Stimulated activated CD8-positive, alpha-beta memory T cell treated with anti-CD3 and anti-CD28 coated beads, Interleukin-15, amount 100 ng/mL, for 24 hours (primary cell): ENCODE results near the gene CLDN9.
"Not testable (repeated sequence)": the region's sequence is repeated elsewhere in the genome, so short reads cannot be mapped to it uniquely, and the experiment has no call there.

Source experiments
- DNase-seq: peaks from one replicate; pipeline ENCODE4 v3.0.0-alpha.2; 2020; ENCODE audit warnings: low read depth

CLDN9 gene

DNA sequence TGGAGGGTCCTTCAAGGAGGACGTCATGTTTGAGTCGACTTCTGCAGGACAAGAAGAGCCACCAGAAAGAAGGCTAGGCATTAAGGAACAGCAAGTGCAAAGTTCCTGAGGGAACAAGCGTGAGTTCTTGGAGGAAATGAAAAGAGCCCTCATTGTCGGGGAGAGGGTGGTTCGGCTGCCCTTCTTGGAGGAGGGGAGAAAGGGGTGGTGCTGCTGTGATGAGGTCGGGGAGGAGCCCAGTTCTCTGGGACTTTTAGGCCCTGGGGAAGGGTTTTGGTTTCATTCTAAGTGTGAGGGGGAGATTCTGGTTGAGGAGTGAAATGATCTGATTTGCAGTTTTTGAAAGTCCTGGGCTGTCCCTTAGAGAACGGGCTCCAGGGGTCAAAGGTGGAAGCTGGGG lies 19.9 kb downstream of the CLDN9 start:
- no peak for DNase-seq

DNA sequence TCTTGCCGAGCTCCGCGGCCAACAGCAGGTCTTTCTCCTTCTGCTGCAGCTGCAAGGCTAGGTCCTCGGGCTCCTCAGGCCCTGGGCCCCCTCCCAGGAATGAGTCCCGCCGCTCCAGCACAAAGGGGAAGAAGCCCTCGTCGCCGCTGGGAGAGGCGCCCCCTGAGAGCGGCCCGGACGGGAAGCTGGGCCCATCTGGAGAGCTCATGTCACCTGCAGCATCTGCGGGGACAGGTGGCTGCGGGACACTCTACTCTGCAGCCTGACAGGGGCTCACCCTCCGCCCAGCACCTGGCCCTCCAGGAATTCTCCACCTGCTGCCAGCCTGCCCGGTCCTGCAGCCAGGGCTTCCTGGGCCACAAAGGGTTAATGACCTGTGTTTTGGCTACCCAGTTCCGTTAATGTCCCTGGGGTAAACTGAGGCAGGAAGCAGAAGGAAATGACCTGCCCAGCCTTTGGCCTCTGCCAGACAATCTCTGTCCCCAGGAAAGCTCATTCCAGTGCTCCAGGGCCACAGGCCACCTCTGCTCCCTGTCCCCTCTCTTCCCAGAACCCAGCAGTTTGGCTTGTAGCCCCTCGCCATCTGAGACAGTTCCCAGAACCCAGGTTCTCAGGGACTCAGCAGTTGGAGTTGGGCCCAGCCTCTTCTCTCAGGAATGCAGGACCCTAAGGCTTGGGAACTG lies 22.7 kb downstream of the CLDN9 start:
- DNase-seq, result no peak

DNA sequence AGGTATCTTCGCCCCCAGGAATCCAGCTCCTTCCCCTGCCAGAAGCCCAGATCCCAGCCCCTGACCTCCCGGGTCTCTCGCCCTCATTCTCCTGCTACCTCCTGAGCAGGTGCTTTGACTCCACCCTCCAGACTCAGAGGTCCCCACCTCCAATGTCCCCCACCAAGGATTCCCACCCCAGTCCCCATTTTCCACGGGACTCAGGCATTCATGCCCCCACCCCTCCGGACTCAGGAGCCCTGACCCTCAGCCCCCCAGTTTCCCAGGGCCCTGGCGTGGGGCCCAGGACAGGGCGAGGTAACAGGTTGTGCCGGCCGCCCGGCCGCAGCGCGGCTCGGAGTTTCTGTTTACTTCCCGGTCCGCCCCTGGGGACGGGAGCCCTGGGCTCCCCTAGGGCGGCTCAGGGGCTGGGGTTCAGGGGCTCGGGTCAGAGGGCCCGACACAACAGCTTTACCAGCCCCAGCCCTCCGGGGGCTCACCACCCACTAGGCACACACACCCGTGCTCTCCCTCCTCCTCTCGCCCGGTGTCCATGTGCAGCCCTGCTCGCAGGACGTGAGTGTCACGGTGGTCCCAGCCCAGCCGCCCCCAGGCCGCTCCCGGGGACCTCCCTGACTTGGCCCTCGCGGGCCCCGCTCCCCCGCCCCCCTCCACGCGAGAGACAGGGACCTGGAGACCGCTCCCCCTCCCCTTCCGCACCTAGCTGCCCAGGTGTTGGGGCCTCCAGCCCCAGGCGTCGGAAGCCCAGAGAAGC lies 23.4 kb downstream of the CLDN9 start:
- DNase-seq, result no peak

DNA sequence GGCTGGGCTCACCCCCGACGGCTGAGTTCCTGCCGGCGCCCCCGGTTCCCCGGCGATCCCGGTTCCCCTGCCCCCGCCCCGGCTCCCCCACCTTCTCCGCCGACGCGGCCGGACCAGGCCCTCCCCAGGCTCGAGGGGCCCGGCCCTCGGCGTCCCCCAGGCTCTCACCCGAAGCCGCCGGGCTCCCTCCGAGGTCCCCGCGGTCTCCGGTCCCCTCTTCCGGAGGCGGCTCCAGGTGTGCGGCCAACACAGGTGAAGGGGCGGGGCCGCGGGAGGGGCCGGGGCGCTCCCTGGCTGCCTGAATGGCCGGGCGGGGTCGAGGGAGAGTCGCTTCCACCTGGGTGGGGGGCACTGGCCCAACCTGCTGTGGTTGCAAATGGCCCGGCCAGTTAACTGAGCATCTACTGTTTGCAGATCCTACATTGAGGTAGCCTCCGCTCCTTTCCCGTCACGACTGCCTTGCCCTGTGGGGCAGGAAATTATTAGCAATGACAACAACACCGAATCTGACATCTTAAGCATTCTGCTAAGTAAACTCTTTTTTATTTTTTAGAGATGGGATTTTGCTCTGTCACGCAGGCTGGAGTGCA lies 24.1 kb downstream of the CLDN9 start, which contains the start of gene BICDL2:
Gene BICDL2, minus strand, starts transcription at position 219 of the 590 bp plus-strand sequence. CDS start 1,448 bp downstream, outside the sequence.
- no peak for DNase-seq

DNA sequence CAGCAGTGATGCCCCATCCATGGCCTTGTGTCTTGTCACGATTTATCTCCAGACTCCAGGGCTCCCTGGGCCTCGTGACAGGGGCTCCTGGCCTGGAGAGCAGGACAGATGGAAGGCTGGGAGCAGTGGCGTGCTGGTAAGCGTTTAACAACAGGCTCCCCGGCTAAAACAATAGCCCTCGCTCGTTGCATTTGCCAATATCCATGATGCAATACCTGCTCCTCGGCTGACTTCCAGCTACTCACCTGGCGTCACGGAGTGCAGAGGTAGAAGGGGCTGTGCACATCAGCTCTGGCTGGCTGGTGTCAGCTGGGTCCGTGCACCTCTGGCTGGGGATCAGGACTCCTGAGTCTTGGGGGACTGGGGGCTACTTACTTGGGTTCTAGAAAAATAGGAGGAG lies 25.5 kb downstream of the CLDN9 start:
- DNase-seq, result no peak

DNA sequence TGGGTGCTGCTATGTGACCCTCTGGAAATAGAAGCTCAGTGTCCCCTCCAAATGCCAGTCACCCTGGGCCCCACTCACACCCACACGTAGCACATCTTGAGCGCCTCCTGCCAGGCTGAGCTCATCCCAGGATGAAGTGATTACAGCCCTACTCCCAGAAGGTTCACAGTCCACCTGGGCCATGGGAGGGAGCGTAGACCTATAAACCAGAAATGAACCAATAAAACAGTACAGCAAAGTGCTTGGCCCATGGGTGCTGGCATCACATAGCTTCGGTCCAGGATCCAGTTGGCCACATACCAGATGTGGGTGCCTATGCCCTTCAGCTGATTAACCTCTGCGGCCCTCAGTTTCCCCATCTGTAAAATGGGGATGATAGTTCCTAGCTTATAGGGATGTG lies 26.2 kb downstream of the CLDN9 start:
- DNase-seq, result no peak

DNA sequence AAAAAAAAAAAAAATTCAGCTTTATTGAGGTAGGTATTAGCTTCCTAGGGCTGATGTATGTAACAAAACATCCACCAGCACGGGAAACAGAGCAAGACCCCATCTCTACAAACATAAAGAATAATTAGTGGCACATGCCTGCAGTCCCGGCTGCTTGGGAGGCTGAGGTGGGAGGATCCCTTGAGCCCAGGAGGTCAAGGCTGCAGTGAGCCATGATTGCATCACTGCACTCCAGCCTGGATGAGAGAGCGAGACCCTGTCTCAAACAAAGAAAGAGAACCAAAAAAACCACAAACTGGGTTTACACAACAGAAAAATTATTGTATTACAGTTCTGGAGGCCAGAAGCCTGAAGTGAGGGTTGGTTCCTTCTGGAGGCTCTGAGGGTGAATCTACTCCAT lies 29.7 kb downstream of the CLDN9 start:
- DNase-seq, result no peak

DNA sequence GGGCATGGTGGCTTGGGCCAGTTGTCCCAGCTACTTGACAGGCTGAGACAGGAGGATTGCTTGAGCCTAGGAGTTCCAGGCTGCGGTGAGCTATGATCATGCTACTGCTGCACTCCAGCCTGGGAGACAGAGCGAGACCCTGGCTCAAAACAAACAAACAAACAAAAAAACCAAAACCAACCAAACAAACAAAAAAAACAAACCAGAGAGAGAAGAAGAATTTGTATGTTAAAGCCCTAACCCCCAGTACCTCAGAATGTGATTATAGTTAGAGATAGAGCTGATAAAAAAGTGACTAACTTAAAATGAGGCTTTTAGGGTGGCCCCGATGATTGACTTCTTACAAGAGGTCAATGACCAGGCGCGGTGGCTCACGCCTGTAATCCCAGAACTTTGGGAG lies 32.0 kb downstream of the CLDN9 start:
- DNase-seq, result no peak

DNA sequence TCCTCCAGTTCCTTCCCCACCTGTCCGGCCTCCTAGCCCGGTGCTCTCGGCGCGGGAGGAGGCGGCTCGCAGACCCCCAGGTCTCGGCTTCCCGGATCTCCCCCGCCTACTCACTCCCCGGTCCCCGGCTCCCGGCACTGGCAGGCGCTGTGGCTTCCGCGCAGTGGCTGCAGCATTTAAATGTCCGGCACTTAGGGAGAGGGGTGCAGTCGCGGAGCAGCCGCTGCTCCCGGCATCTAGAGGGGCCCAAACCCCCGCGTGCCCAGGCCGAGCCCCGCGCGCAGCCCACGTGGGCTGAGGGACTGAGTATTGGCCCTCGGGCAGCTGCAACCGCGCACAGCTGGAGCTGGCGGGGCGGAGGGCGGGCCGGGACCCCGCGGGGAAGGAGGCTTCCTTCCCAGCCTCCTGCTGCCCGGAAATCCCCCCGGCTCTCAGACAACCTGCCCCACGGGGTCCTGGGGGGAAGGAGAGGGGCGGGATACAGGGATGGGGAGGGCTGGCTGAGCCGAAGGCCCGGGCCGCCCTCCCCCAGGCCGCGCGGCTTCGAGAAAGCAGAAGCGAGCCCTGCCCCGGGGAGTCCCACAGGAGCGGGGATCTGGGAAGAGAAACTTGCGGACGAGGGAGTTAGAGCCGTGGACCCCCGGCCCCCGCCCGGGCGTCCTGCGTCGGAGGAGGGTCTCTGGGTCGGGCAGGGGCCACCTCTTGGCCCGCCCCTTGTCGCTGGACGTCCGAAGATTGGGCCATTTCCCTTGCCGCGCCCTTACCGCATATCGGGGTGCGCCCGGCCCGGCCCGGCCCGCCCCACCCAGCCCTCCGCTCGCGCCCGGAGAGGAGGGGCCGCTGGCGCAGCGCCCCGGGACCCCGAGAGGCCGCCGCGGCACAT lies 33.3 kb downstream of the CLDN9 start, which contains the start of gene MMP25:
Gene MMP25, plus strand, starts transcription at position 804 of the 883 bp plus-strand sequence. CDS start 357 bp downstream, outside the sequence.
- DNase-seq, result no peak

DNA sequence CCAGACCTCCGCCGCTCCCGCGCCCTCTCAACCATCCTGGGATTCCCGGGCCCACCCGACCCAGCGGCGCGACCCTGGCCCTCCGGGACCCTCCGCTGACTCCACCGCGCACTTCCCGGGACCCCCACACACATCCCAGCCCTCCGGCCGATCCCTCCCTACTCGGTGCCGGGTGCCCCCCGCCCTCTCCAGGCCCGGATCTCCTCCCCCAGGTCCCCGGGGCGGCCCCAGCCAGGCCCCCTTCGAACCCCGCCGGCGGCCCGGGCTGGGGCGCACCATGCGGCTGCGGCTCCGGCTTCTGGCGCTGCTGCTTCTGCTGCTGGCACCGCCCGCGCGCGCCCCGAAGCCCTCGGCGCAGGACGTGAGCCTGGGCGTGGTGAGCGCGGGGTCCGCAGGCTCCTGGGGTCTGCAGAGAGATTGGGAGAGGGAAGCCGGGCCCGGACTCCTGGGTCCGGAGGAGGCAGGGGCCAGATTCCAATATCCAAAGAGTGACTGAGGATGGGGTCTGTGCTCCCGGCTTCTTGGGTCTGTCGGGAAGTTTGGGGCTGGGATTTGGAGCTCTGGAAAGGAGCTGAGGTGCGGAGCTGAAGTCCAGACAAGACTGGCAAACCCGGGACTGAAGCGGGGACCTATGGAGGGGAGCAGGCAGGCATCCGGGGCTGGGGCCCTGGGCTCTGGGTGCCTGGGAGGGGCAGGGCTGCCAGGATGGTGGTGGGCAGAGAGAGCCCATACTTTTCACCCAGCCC lies 34.1 kb downstream of the CLDN9 start:
- DNase-seq, result no peak

DNA sequence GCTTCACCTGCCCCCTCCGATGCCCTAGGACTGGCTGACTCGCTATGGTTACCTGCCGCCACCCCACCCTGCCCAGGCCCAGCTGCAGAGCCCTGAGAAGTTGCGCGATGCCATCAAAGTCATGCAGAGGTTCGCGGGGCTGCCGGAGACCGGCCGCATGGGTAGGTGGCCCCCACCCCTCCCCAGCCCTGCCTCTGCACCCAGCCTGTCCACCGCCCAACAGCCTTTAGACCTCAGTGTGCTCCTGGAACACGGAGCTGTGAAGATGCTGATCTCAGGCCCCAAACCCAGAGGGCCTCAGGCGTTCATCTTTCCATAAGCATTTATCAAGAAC lies 34.6 kb downstream of the CLDN9 start:
- no peak for DNase-seq

DNA sequence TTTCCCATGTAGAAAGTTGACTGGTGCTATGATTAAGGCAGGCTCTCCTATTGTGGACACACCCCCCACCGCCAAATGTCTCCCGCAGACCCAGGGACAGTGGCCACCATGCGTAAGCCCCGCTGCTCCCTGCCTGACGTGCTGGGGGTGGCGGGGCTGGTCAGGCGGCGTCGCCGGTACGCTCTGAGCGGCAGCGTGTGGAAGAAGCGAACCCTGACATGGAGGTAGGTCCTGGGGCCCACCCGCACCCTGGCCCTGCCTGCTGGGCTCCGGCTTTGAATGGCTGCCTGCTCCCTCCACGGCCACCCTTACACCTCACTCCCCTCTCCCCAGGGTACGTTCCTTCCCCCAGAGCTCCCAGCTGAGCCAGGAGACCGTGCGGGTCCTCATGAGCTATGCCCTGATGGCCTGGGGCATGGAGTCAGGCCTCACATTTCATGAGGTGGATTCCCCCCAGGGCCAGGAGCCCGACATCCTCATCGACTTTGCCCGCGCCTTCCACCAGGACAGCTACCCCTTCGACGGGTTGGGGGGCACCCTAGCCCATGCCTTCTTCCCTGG lies 37.3 kb downstream of the CLDN9 start:
- DNase-seq, result no peak

DNA sequence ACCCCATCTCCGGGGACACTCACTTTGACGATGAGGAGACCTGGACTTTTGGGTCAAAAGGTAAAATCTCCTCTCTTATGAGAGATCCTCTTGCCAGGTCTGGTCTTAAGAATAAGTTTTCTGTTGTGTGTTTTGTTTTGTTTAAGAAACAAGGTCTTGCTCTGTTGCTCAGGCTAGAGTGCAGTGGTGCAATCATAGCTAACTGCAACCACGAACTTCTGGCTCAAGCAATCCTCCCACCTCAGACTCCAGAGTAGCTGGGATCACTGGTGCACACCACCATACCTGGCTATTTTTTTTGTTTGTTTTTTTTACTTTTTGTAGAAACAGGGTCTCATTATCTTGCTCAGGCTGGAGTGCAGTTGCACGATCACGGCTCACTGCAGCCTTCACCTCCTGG lies 37.8 kb downstream of the CLDN9 start:
- no peak for DNase-seq

DNA sequence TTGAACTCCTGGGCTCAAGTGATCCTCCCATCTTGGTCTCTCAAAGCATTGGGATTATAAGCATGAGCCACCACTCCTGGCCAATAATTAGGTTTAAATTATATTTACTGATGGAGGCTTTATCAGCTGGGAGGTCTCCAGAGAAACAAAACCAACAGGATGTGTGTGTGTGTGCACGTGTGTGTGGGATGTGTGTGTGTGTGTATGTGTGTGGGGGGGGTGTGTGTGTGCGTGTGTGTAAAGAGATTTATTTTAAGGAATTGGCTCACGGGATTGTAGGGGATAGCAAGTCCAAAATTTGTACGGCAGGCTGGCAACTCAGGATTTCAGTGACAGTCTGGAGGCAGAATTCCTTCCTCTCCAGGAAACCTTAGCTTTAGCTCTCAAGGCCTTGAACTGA lies 38.3 kb downstream of the CLDN9 start:
- DNase-seq, result no peak

DNA sequence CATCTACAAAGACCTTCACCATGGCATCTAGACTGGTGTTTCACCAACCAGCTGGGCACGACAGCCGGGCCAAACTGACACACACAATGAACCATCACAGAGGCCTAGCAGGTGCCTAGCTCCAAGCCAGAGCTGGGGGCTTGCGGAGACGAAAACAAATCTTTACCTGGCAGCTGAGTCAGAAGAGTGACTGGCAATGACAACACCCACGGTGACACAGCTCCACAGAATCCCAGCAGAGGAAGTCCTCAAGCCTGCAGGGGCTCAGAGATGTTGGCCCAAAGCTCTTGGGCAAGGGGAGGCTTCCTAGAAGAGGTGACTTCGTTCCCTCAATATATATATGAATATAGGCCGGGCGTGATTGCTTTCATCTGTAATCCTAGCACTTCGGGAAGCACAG lies 38.8 kb downstream of the CLDN9 start:
- no peak for DNase-seq

DNA sequence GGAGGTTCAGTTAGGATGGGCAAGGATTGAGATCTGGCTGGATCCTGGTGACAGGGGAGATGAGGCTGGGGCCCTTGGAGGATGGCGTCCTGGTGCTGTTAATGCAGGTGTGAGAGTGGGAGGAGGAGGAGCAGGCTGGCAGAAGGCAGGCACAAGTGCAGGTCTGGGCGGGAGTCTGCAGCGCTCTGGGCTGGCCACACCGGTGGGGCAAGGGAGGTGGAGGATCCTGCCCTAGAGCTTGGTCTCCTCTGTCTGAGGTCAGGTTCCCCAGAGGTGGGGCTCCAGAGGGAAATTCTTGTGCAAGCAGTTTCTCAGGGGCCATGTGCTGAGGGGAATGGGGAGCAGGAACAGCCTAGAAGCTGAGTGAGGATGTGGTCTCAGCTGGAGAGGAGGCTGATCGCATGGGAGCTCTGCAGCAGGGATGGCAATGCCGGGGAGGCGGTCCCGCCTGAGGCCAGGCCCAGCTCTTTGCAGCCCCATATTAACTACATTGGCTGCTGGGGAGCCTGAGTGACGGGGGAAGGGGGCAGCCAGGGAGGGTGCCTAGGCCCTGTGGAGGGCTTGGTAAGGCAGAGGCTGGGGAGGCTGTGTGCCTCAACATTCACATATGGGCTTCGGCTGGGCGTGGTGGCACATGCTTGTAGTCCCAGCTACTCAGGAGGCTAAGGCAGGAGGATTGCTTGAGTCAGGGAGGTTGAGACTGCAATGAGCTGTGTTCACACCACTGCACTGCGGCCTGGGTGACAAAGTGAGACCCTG lies 40.0 kb downstream of the CLDN9 start:
- DNase-seq, result not testable (repeated sequence)

DNA sequence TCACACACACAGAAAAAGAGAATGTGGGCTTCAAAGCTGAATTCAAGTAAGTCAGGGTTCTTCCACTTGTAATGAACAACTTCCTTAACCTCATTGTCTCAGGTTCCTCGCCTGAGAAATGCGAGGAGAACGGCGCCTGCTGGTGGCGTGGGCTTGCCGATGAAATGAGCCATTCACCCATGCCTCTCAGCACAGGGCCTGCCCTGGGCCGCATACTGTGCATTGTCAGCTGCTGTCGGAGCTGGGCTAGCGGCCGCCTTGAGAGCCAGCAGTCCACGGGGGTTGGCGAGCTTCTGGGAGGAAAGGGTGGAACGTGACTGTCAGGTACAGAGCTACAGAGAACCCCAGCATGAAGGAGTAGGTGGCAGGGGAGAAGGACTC lies 40.6 kb downstream of the CLDN9 start:
- not testable (repeated sequence) for DNase-seq

DNA sequence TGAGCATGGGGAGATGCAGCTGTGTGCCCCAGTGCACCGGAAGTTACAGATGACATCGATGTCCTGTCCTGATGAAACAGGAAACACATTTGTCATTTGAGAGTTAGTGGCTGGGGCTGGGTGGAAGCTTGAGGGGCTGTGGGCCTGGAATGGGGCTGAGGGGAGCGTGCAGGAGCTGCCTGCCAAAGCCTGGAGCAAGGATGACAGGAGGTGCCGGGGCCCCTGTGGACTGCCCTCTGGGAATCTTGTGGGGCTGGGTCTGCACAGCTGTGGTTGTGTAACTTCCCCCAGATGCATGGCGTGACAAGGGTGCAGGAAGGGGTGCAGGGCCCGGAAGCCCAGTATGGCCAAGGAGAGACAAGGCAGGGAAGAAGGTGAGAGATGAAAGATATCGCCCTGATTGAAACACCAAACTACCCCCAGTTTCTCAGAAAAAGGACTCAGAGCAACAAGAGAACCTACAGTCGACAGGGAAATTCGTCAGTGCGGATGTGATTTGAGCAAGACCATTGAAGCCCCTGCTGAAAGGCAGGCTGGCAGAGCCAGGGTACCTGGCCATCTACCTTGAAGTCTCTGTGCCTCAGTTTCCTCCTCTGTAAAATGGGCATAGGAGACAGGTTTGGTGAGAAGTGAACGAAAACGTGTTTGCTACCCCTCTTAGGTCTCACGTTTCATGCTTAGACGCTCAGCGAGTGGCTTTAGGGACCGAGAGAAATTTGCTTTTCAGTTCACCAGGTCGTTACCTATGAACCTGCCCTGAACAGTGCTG lies 42.4 kb downstream of the CLDN9 start:
- DNase-seq, result no peak

DNA sequence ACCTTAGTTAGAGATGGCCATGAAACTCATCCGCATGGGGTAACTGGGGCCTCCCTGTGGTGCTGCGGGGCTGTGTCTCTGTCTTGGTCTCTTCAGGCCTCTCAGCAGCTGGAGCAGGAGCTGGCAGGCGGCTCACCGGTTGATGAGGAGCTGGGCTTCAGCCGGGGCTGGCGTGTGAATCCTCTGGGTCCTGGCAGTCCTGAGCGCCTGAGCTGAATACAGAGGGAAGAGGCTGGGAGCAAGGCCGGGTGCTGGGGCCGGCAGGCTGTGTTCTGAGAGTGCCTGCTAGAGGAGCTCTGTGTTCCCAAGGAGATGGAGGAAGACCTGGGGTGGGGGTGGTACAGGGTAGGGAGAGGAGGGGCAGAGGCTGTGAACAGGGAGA lies 43.0 kb downstream of the CLDN9 start:
- not testable (repeated sequence) for DNase-seq
